UCSD-AML1 (cell line): ENCODE data around the gene LRMDA.

Experiments used
- DNase-seq: peaks from one replicate; lab custom pipeline; 2025; ENCODE audit not compliant: unreplicated experiment; lab: John Stamatoyannopoulos, UW

The LRMDA gene

DNA sequence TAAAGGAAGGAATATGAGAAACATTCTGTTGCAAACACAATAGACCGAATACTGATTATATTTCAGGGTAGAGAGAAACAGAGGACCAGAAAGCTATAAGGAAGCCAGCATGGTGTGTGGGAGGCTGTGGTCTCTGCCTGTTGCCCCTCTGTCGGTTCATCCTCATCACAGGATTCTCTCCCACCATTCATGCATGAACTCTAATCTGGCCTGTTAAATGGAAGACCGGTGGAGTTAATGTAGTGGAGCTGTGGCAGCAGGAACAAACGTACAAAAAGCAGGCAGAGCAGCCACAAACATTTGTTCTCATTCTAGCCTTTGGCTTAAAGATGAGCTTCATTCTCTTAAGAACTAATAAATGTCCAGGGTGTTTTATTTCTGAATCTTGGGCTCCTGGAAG is 902.4 kb downstream of the LRMDA start:
- DNase-seq: no peak

- DNase-seq: no peak
These were observed 902.8 kb downstream of the LRMDA start for GRCh38 chr10:76334255-76334654.

GRCh38 chr10:76336213-76336963 is 905.0 kb downstream of the LRMDA start:
- no peak for DNase-seq

GRCh38 chr10:76337641-76338040 is 906.2 kb downstream of the LRMDA start:
- DNase-seq: no peak

DNA sequence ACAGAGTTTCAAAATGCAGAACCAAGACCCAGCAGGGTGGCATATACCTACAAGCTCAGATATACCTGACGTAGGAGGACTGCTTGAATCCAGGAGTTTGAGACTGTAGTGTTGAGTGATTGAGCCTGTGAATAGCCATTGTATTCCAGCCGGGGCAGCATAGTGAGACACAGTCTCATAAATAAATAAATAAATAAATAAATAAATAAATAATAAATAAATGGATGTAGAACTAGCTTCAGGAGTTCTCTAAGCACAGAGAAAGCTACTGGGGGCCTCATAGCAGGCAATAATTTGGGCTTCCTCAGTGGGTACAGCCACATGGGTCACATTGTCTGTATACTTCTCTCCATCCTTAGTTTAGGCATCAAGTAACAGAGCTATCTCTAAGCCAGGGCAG is 906.8 kb downstream of the LRMDA start:
- no peak for DNase-seq

- no peak for DNase-seq
These were observed 910.3 kb downstream of the LRMDA start for GRCh38 chr10:76341740-76342139.

DNA sequence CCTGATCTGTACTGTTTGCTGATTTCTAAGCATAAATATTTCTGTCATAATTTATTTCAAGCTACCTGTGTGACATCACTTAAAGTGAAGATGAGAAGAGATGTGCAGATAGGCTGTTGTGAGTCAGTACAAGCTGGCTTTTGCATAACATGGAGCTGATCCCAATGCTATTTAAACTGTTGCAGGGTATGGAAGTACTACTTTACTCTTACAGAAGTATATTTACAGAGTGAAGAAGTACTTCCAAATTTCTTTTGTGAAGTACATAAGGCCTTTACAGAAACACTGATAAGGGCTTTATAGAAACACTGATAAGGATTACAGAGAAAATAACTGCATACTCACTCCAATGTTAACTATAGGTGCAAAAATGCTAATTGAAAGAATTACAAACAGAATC is 911.6 kb downstream of the LRMDA start:
- no peak for DNase-seq

DNA sequence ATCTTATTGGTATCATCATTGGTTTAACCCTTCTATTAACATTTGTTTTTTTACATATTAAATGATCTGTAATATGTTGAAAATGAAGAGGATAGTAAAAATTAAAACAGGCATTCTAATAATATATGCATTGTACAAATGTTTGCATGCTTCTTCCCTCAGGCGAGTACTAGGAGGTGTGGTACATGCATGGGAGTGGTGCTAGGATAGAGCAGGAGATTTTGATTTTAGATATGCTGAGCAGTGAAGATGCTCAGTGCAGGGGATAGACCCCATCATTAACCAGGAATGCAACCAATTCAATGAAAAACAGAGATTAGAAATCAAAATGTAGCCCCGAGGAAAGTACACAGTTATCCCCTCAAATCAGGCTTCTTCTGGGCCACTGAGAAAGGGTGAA is 916.4 kb downstream of the LRMDA start:
- DNase-seq: no peak

GRCh38 chr10:76350583-76350982 is 919.2 kb downstream of the LRMDA start:
- DNase-seq: no peak

DNA sequence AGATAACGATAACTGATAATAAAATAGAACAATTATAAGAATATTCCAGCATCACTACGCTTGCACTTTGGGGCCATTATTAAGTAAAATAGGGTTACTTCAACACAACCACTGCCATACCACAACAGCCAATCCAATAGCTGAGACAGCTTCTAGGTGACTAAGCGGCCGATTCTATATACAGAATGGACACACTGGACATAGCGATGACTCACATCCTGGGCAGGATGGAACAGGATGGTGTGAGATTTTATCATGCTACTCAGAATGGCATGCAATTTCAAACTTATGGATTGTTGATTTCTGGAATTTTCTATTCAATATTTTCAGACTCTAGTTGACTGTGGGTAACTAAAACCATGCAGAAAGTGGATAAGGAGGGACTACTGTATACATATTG is 920.9 kb downstream of the LRMDA start:
- no peak for DNase-seq

- DNase-seq: no peak
These were observed 921.9 kb downstream of the LRMDA start for GRCh38 chr10:76353237-76353851.

- DNase-seq: no peak
These were observed 922.9 kb downstream of the LRMDA start for GRCh38 chr10:76354212-76354738.

- no peak for DNase-seq
These were observed 923.5 kb downstream of the LRMDA start for GRCh38 chr10:76354921-76355320.

DNA sequence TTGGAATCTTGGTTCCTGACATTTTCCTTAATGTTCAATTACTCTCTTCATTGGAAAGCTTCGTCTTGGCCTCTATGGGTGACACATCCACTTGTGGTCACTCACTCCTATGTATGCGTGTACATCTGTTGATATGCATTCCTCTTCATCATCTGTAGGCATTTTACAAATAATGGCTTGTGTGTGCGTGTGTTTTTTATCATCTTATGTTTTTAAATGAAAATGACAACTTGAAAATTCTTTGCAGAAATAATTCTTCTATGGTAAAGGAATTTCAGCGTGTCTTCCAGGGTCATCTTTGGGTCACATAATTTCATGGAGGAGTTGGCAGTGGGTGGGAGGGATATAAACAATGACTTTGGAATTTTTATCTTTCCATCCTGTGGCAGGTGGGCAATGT is 925.1 kb downstream of the LRMDA start:
- no peak for DNase-seq

DNA sequence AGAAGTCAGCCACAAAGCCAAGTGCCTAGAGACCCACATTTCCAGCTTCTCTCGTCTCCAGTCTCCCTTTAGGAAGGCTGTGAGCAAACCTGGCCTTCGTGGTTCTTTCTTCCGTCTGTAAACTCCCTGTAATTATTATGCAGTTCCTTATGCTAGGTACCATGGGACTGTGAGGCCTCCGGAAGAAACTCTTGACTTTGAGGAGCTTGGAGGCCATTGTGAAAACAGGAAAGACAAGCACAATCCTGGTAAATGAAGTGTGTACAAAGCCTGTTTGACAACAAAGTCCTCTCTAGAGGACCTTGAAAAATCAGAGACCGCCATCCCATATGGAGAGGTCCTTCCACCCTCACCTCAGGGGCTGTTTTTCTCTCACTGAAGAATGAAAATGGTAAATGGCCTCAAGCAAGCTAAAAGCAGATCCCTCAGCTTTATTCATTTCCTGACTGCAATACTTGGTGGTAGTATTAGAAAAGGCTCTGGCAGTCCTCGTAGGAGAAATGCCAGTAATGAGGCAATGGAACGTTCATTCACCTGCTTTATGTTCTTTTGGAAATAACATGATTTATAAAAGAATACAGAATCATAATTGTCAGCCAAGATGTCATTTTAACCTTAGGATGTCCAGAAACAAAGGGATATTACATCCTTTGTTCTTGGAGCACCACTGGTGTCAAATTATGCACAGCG is 926.4 kb downstream of the LRMDA start:
- DNase-seq: no peak

DNA sequence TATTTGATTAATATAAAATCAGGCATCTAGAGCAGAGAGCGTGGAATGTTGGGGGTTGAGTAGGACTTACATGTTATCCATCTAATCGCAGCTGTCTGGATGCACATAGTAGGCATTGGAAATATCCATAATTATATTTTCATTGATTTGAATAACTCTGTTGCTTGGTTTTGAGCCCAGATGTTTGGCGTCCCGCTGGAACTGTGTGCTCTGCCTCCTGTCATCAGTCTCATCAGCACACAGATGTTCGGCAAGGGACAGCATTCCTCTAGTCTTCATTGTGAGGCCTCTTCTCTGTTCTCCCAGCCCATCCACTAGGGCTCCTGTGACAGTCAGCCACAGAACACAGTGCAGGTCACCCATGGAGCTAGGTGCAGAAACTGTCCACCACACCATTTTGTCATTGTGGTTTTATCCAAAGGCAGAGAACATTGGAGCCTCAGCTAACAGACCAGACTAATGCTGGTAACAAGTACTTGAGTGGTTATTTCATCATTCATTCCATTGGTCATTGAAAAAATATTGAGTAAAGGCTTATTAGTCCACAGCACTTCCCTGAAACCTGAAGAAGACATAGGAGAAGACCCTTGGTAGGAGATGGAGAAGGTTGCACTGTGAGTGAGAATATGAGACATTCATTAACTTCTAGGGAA is 927.4 kb downstream of the LRMDA start:
- DNase-seq: no peak

DNA sequence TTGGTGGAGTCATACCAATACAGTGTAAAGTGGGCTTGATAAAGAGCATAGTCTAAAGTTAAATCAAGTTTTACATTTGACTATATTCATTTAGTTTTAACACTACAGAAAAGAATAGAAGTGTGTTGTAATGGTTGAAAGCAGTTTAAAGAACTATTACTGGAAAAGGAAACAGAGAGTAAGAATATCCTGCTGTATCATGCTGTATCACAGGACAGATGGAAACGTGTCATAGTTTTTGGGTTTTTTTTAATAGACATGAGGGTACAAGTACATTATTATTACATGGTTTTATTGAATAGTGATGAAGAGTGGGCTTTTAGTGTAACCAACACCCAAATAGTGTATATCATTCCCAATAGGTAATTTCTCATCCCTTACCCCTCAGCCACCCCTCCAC is 944.3 kb downstream of the LRMDA start:
- no peak for DNase-seq

GRCh38 chr10:76382381-76382851 is 951.0 kb downstream of the LRMDA start:
- DNase-seq: no peak

- no peak for DNase-seq
These were observed 957.0 kb downstream of the LRMDA start for GRCh38 chr10:76388321-76389023.

GRCh38 chr10:76393875-76394706 is 962.7 kb downstream of the LRMDA start:
- DNase-seq: no peak
